SJSA1 (cell line): ENCODE measurements around the gene RAPGEF4. TPM values are rescaled to one million over a fixed set of nuclear protein-coding genes. Genes with fewer than 3 reads are reported as not detected.
"Not testable (repeated sequence)": the region's sequence is repeated elsewhere in the genome, so short reads cannot be mapped to it uniquely, and the experiment has no call there.

Experiments
- DNase-seq, 2 experiments: peaks; one replicate each; pipeline ENCODE4 v3.0.0-alpha.2; 2015 to 2020; ENCODE audit warnings: low spot score in 2 of 2, low read depth in 1 of 2
- H3K27ac ChIP-seq: fragments of 250-450 bp; sonication (Bioruptor Pico); 2 replicates; pipeline ENCODE4 v1.5.1; 2020; ENCODE audit warnings: mild to moderate bottlenecking, moderate library complexity
- H3K27me3 ChIP-seq: fragments of 250-450 bp; sonication (Bioruptor Pico); replicated peaks from 2 replicates; pipeline ENCODE4 v1.5.1; 2020; ENCODE audit warnings: mild to moderate bottlenecking, moderate library complexity
- H3K36me3 ChIP-seq: fragments of 250-450 bp; sonication (Bioruptor Pico); 2 replicates; pipeline ENCODE4 v1.5.1; 2020; ENCODE audit warnings: mild to moderate bottlenecking
- H3K4me1 ChIP-seq: fragments of 250-450 bp; sonication (Bioruptor Pico); replicated peaks from 2 replicates; pipeline ENCODE4 v1.6.1; 2021; ENCODE audit warnings: mild to moderate bottlenecking
- H3K4me3 ChIP-seq: fragments of 250-450 bp; sonication (Bioruptor Pico); 2 replicates; pipeline ENCODE4 v1.5.1; 2020; ENCODE audit warnings: mild to moderate bottlenecking
- H3K9me3 ChIP-seq: fragments of 250-450 bp; sonication (Bioruptor Pico); replicated peaks from 2 replicates; pipeline ENCODE4 v1.5.1; 2020; ENCODE audit warnings: mild to moderate bottlenecking
- total RNA-seq: library from RNA; depleted of rRNA; stranded (reverse); fragments of >200 nt; shearing (Covaris generic); gene quantifications from 2 replicates; pipeline ENCODE4 v1.2.3, GENCODE V29; 2014

The RAPGEF4 gene
- total RNA-seq, 1 experiment from 2014 or later: 0.47 TPM

DNA sequence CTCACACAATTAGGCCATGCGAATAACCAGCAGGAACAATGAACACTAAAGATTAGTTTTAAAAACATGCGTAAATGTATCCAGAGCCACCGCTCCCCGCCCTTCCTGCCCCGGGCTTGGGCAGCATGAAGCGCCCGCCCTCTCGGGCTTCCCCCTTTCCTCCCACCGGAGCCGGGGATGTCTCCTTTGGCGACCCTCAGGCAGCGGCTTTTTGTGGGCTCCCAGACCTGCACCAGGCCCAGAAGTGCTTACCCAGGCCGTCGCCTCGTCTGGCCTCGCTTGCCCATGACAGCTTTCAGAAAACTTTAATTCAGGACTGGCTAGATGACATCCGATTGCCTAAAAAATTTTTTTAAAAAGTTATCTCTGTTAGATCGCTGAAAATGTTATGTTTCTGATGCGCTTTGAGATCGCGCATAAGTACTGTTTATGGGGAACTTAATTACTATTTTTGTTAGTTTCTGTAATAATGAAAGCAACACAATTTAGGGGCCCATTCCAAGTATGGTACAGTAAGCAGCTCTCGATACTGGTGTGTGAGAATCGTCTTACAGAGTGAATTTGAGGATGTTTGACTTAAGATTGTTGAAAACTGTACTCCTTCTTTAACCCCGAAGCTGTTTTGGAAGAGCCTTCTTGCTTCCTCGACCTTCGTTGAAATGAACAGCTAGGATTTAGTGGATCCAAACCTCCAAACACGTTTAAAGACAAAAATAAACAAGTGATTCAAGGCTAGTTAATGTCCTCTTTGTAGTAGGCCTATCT lies 341.1 kb downstream of the RAPGEF4 start:
- Histone ChIP-seq H3K36me3 (peaks cover 14% of the 10 kb centered on the region), H3K27ac (peak overlapping the region; percentile 94), H3K4me1 (peaks cover 51% of the 10 kb centered on the region), H3K9me3 (no peaks in the 10 kb centered on the region), H3K4me3 (peak overlapping the region; percentile 93), H3K27me3 (no peaks in the 10 kb centered on the region)
- peak; percentile 50 to 75 for DNase-seq

GRCh38 chr2:173077506-173078177 lies 342.0 kb downstream of the RAPGEF4 start:
- H3K4me3 ChIP-seq: peak overlapping the region; percentile 93
- H3K27ac ChIP-seq: peak overlapping the region; percentile 94
- peaks cover 51% of the 10 kb centered on the region for H3K4me1 ChIP-seq
- H3K27me3 ChIP-seq: no peaks in the 10 kb centered on the region
- peaks cover 18% of the 10 kb centered on the region for H3K36me3 ChIP-seq
- peak in 1 of 2 experiments; percentile 42 for DNase-seq
- no peaks in the 10 kb centered on the region for H3K9me3 ChIP-seq

DNA sequence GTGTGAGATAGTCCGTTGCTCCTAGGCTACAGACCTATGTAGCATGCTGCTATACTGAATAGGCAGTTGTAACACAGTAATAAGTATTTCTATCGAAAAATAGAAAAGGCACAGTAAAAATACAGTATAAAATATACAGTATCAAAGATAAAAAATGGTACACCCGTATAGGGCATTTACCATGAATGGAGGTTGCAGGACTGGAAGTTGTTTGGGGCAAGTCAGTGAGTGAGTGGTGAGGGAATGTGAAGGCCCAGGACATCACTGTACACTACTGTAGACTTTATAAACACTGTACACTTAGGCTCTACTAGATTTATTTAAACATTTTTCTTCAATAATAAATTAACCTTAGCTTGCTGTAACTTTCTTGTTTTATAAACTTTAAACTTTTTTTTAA lies 343.5 kb downstream of the RAPGEF4 start:
- H3K36me3 ChIP-seq: peaks cover 18% of the 10 kb centered on the region
- H3K4me1 ChIP-seq: peaks cover 51% of the 10 kb centered on the region
- no peak overlapping the region for H3K4me3 ChIP-seq
- peak in 1 of 2 experiments; percentile 52 for DNase-seq
- H3K27ac ChIP-seq: peak overlapping the region; percentile 94
- H3K27me3 ChIP-seq: no peaks in the 10 kb centered on the region
- H3K9me3 ChIP-seq: no peaks in the 10 kb centered on the region

DNA sequence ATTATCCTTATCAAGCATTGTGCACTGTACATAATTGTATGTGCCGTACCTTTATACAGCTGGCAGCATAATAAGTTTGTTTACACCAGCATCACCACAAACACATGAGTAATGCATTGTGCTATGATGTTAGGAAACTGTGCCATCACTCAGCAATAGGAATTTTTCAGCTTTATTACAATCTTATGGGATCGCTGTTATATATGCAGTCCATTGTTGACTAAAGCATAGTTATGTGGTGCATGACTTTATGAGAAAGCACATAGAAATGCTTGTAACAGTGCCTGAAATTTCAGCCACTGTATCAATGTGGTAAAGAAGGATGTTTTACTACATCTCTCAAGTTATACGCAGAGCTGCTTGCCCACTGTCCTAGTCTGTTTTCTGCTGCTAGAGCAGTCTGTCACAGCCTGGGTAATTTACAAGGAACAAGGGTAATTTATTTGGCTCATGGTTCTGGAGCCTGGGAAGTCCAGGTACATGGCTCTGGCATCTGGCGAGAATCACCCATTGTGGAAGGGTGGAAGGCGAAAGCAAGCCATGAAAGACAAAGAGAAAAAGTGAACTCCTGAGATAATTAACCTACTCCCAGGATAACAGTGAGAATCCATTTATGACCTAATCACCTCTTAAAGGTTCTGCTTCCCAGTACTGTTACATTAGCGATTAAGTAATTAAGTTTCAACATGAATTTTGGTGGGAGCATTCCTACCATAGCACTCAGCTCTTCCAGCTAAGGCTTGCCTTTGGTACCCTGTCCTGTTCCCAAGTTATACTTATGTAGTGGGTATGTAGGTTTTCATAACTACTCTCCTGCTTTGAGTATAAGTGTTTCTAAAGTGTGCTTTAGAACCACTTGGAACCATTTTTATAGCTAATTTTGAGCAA lies 344.6 kb downstream of the RAPGEF4 start:
- Histone ChIP-seq H3K4me3 (no peak overlapping the region), H3K27me3 (no peaks in the 10 kb centered on the region)

GRCh38 chr2:173086518-173087213 lies 351.0 kb downstream of the RAPGEF4 start:
- Histone ChIP-seq H3K9me3 (no peaks in the 10 kb centered on the region), H3K4me3 (no peak overlapping the region)

More for the DNA sequence above, 344.6 kb downstream of the RAPGEF4 start:
- peaks cover 46% of the 10 kb centered on the region for H3K4me1 ChIP-seq
- H3K9me3 ChIP-seq: no peaks in the 10 kb centered on the region
- peak; percentile 64 to 95 for DNase-seq
- H3K36me3 ChIP-seq: peaks cover 18% of the 10 kb centered on the region
- peak overlapping the region; percentile 94 for H3K27ac ChIP-seq

DNA sequence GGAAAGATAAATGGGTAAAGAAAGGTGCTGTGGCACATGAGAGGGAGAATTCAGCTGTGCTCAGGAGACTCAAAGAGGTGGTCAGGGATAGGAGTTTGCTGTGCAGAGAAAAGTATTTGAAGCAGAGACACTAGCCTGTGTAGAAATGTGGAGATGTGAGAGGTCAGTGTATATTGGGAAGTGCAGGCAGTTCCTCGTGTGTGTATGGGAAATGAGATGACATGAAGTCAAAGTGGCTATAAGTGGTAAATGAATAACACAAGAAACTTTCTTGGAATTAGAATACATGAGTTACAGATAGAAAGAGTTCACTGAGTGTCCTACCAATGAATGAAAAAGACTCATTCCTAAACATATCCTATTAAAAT lies 351.6 kb downstream of the RAPGEF4 start:
- no peak overlapping the region for H3K4me3 ChIP-seq
- no peak for DNase-seq
- no peak overlapping the region for H3K27ac ChIP-seq

More at GRCh38 chr2:173086518-173087213, 351.0 kb downstream of the RAPGEF4 start:
- Histone ChIP-seq H3K36me3 (peaks cover 12% of the 10 kb centered on the region), H3K27ac (no peak overlapping the region), H3K27me3 (no peaks in the 10 kb centered on the region), H3K4me1 (peaks cover 41% of the 10 kb centered on the region)
- DNase-seq: no peak

GRCh38 chr2:173087793-173088496 lies 352.3 kb downstream of the RAPGEF4 start:
- no peak overlapping the region for H3K4me3 ChIP-seq
- no peaks in the 10 kb centered on the region for H3K27me3 ChIP-seq
- DNase-seq: peak in 1 of 2 experiments; percentile 23
- peaks cover 22% of the 10 kb centered on the region for H3K36me3 ChIP-seq
- peaks cover 41% of the 10 kb centered on the region for H3K4me1 ChIP-seq
- no peaks in the 10 kb centered on the region for H3K9me3 ChIP-seq
- peak overlapping the region; percentile 8; the same call in 1 of the 2 replicates for H3K27ac ChIP-seq

More for the DNA sequence above, 351.6 kb downstream of the RAPGEF4 start:
- H3K4me1 ChIP-seq: peaks cover 41% of the 10 kb centered on the region
- H3K27me3 ChIP-seq: no peaks in the 10 kb centered on the region
- H3K36me3 ChIP-seq: peaks cover 15% of the 10 kb centered on the region
- no peaks in the 10 kb centered on the region for H3K9me3 ChIP-seq

- H3K4me3 ChIP-seq: no peak overlapping the region
- H3K4me1 ChIP-seq: peaks cover 41% of the 10 kb centered on the region
- DNase-seq: peak; percentile 63 to 74
- H3K27me3 ChIP-seq: no peaks in the 10 kb centered on the region
- no peaks in the 10 kb centered on the region for H3K9me3 ChIP-seq
- peaks cover 36% of the 10 kb centered on the region for H3K36me3 ChIP-seq
- H3K27ac ChIP-seq: peak overlapping the region; percentile 6
These were observed 354.7 kb downstream of the RAPGEF4 start for GRCh38 chr2:173090276-173090877.

DNA sequence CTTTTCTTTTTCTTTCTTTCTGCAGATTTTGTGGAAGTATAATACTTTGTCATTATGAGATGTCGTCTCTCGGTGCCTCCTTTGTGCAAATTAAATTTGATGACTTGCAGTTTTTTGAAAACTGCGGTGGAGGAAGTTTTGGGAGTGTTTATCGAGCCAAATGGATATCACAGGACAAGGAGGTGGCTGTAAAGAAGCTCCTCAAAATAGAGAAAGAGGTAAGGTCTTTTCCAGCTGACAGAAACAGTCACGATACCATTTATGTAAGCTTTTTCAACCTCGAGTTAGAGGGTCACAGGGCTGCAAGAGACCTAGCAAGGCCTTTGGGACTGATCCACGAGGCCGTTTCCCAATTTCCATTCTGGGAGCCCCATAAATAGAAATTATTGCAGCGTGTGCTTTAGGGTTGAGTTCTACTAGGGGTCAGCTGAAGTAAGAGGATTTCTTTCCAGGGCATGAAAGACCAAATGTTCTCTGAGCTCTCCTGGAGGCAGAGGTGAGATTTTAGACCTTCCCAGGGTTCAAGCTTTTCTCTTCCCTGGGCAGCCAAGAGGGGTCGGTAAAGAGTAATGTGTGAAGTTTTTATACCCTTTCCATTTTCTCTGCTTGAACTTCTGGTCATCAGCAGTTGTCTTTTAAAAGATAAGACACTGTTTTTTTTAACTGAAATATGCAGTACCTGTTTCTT lies 355.5 kb downstream of the RAPGEF4 start:
- Histone ChIP-seq H3K9me3 (no peaks in the 10 kb centered on the region), H3K4me3 (no peak overlapping the region), H3K27me3 (no peaks in the 10 kb centered on the region), H3K36me3 (peaks cover 39% of the 10 kb centered on the region), H3K27ac (peak overlapping the region; percentile 6; the same call in 1 of the 2 replicates), H3K4me1 (peaks cover 41% of the 10 kb centered on the region)
- no peak for DNase-seq

DNA sequence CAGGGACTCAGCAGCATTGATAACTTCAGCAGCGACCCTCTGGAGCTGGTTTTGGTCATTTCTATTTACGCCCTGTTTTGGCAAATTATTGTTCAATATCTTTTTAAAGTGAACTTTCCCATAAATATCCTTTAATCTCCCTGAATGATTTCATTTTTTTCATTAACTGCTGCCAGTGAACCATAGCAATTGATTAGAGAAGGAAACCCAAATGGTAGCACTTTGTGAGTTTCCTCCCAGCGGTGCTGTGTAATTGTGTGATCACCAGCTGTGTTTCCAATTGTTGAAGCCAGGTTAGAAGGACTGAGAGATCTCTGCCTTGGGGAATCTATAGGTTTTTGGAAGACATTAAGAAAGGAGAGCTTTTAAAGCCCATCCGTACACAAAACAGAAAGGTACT lies 356.3 kb downstream of the RAPGEF4 start:
- H3K27me3 ChIP-seq: no peaks in the 10 kb centered on the region
- no peak for DNase-seq
- peaks cover 34% of the 10 kb centered on the region for H3K4me1 ChIP-seq
- H3K9me3 ChIP-seq: no peaks in the 10 kb centered on the region
- H3K4me3 ChIP-seq: no peak overlapping the region
- H3K36me3 ChIP-seq: peaks cover 46% of the 10 kb centered on the region
- H3K27ac ChIP-seq: no peak overlapping the region

DNA sequence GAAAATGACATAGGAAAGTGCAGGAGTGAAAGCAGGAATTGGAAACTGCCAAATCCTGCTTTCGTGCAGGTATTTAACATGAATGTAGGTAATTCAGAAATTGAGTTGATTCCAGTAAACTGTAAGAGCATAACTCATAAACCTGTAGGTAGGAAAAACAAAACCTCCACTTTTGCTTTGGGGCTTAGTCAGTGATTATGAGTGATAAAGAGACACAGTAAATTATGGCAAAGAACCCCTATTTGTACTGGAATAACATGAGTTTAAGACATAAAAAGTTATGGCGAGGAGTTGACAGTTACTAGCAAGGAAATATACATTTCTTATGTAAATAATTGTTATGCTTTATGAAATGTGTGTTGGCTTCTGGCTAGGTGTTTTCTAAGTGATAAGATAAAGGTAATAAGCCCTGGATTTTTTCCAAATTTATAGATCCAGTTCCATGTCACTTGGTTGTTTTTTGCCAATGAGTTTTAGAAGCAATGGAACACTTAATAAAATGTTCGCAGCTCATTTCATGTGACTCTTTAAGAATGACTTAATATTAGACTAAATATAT lies 357.3 kb downstream of the RAPGEF4 start:
- H3K27ac ChIP-seq: no peak overlapping the region
- peaks cover 52% of the 10 kb centered on the region for H3K36me3 ChIP-seq
- DNase-seq: no peak
- no peak overlapping the region for H3K4me3 ChIP-seq
- no peaks in the 10 kb centered on the region for H3K9me3 ChIP-seq
- H3K27me3 ChIP-seq: no peaks in the 10 kb centered on the region
- peaks cover 24% of the 10 kb centered on the region for H3K4me1 ChIP-seq

GRCh38 chr2:173093617-173094016 lies 358.0 kb downstream of the RAPGEF4 start:
- H3K4me1 ChIP-seq: peaks cover 18% of the 10 kb centered on the region
- H3K27ac ChIP-seq, DNase-seq, H3K27me3 ChIP-seq, H3K4me3 ChIP-seq, H3K9me3 ChIP-seq: not testable (repeated sequence)
- peaks cover 52% of the 10 kb centered on the region for H3K36me3 ChIP-seq
